Endodermal cell (in vitro differentiated cells): Measurements from ENCODE around the gene IGLON5. TPM values are rescaled to one million over a fixed set of nuclear protein-coding genes. Genes with fewer than 3 reads are reported as not detected.

ENCODE experiments used
- DNase-seq: peaks from one replicate; pipeline ENCODE4 v3.0.0-alpha.2; 2017
- H3K27ac ChIP-seq: 2 replicates; pipeline ENCODE4 v1.5.1; 2013; ENCODE audit warnings: mild to moderate bottlenecking, low read depth, low read length, moderate library complexity
- H3K27me3 ChIP-seq: 2 replicates; pipeline ENCODE4 v1.6.1; 2013; ENCODE audit warnings: mild to moderate bottlenecking, low read length, moderate library complexity; ENCODE audit not compliant: insufficient read depth, control insufficient read depth, poor library complexity, severe bottlenecking
- H3K36me3 ChIP-seq: 2 replicates; pipeline ENCODE4 v1.7.0; 2013; ENCODE audit warnings: mild to moderate bottlenecking, low read length, moderate library complexity; ENCODE audit not compliant: control insufficient read depth, insufficient read depth
- H3K4me1 ChIP-seq: one replicate; pipeline ENCODE4 v1.7.0; 2013; ENCODE audit warnings: low read length; ENCODE audit not compliant: control insufficient read depth, insufficient read depth
- H3K4me3 ChIP-seq: 2 replicates; pipeline ENCODE4 v1.5.1; 2013; ENCODE audit warnings: mild to moderate bottlenecking, low read length, moderate library complexity
- H3K9ac ChIP-seq: 2 replicates; pipeline ENCODE4 v1.6.1; 2013; ENCODE audit warnings: mild to moderate bottlenecking, low read length, moderate library complexity; ENCODE audit not compliant: poor library complexity, severe bottlenecking; ENCODE audit errors: extremely low read depth
- H3K9me3 ChIP-seq: 2 replicates; pipeline ENCODE4 v1.6.1; 2013; ENCODE audit warnings: mild to moderate bottlenecking, low read length, moderate library complexity; ENCODE audit not compliant: control insufficient read depth
- H3K27ac Mint-ChIP-seq: 2 replicates; pipeline ENCODE4 v1.8.0; 2020; ENCODE audit warnings: mixed read lengths
- H3K27me3 Mint-ChIP-seq: 2 replicates; pipeline ENCODE4 v1.8.0; 2021; ENCODE audit warnings: mild to moderate bottlenecking, mixed read lengths; ENCODE audit not compliant: insufficient read depth
- H3K36me3 Mint-ChIP-seq: 2 replicates; pipeline ENCODE4 v1.8.0; 2020; ENCODE audit warnings: low read depth, mixed read lengths
- H3K4me1 Mint-ChIP-seq: 2 replicates; pipeline ENCODE4 v1.8.0; 2020; ENCODE audit warnings: mixed read lengths
- H3K4me3 Mint-ChIP-seq: 2 replicates; pipeline ENCODE4 v1.8.0; 2020; ENCODE audit warnings: mild to moderate bottlenecking, moderate library complexity, mixed read lengths
- H3K9me3 Mint-ChIP-seq: 2 replicates; pipeline ENCODE4 v1.8.0; 2020; ENCODE audit warnings: mild to moderate bottlenecking, mixed read lengths
- WGBS, 2 experiments: methylation state at CpG; one replicate each; pipeline versions ENCODE4 v1.1.5 to v1.1.7; 2013; ENCODE audit warnings: missing lambda C conversion rate in 2 of 2, mixed read lengths in 1 of 2; ENCODE audit not compliant: insufficient coverage in 1 of 2, insufficient read length in 1 of 2; 5-methylcytosine and 5-hydroxymethylcytosine counted together
- total RNA-seq, 2 donors: library from RNA; stranded (reverse); fragmentation: NEBNext Ultra II Directional in 1 of 2; extraction: Animal tissue kit (Norgen Biotek cat#: 25700) in 1 of 2; gene quantifications; 2 replicates in 1 of 2; 3 replicates in 1 of 2; pipeline ENCODE4 v1.2.1, GENCODE V29; 2021
- TF ChIP-seq, protein P1 (sequence below): fragments of 200-600 bp; sonication (generic); conservative IDR thresholded peaks from 2 replicates; pipeline ENCODE4 v1.5.0; 2021; ENCODE audit warnings: antibody characterized with exemption, mild to moderate bottlenecking

Gene IGLON5
- total RNA-seq, 2 donors from 2014 or later: 42.7 to 49.4 TPM

DNA sequence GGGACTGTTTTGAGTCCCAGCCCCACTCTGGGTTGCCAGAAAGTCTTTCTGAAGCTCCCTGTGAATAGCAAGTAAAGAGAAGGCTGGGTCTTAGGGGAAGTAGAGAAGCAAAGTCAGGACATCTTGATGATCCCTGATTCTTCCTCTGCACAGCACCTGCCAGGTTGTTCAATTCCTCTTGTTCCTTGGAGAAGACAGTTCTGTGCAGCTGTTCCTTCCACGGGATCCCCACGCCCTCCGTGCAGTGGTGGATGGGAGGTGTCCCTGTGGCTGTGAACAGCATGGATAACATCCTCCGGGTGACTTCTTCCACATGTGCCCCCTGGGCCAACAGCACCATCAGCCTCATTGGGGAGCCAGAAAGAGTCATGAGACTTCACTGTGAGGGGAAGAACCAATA, 29.1 kb upstream of the IGLON5 start:
- H3K36me3 ChIP-seq: no peaks in the 10 kb centered on the region
- H3K4me1 ChIP-seq: no peaks in the 10 kb centered on the region
- H3K27ac ChIP-seq: no peak overlapping the region
- no peaks in the 10 kb centered on the region for H3K9me3 ChIP-seq
- H3K9ac ChIP-seq: no peak overlapping the region
- Mint-ChIP-seq H3K27ac (no peak overlapping the region), H3K36me3 (no peaks in the 10 kb centered on the region), H3K9me3 (peaks cover 16% of the 10 kb centered on the region), H3K4me3 (no peak overlapping the region), H3K27me3 (peaks cover 42% of the 10 kb centered on the region), H3K4me1 (no peaks in the 10 kb centered on the region)
- TF ChIP-seq, protein P1, sequence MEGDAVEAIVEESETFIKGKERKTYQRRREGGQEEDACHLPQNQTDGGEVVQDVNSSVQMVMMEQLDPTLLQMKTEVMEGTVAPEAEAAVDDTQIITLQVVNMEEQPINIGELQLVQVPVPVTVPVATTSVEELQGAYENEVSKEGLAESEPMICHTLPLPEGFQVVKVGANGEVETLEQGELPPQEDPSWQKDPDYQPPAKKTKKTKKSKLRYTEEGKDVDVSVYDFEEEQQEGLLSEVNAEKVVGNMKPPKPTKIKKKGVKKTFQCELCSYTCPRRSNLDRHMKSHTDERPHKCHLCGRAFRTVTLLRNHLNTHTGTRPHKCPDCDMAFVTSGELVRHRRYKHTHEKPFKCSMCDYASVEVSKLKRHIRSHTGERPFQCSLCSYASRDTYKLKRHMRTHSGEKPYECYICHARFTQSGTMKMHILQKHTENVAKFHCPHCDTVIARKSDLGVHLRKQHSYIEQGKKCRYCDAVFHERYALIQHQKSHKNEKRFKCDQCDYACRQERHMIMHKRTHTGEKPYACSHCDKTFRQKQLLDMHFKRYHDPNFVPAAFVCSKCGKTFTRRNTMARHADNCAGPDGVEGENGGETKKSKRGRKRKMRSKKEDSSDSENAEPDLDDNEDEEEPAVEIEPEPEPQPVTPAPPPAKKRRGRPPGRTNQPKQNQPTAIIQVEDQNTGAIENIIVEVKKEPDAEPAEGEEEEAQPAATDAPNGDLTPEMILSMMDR: no peak
- no peak overlapping the region for H3K4me3 ChIP-seq
- WGBS, 2 experiments: 95% methylated on average over 3 to 4 of the region's 4 CpGs
- peak; percentile 12 for DNase-seq
- no peaks in the 10 kb centered on the region for H3K27me3 ChIP-seq

DNA sequence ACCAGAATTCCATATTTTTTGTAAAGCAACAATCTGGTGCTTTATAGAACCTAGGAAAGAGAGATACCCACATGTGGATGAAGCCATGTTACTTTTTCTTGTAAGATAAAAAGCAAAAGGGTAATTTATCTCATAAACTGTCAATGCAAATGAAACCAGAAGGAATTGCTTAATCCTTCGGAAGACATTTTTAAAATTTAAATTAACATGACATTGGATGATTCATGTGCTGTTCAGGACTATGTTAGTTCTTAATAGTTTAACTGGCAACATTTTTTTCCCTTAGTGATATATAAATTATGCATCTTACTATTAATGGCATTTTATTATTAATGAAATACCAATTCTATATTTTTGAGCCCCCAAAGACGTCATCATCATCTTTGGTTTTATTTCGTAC, 25.8 kb upstream of the IGLON5 start:
- Histone ChIP-seq H3K9me3 (no peaks in the 10 kb centered on the region), H3K4me3 (no peak overlapping the region), H3K36me3 (no peaks in the 10 kb centered on the region), H3K4me1 (no peaks in the 10 kb centered on the region), H3K27me3 (no peaks in the 10 kb centered on the region), H3K9ac (no peak overlapping the region), H3K27ac (no peak overlapping the region)
- 91 to 100% methylated on average over 3 of the region's 3 CpGs for WGBS, 2 experiments
- Mint-ChIP-seq H3K27me3 (peaks cover 19% of the 10 kb centered on the region), H3K4me1 (no peaks in the 10 kb centered on the region), H3K36me3 (no peaks in the 10 kb centered on the region), H3K4me3 (no peak overlapping the region), H3K9me3 (peaks cover 8% of the 10 kb centered on the region), H3K27ac (no peak overlapping the region)
- TF ChIP-seq, protein P1: no peak
- DNase-seq: no peak

DNA sequence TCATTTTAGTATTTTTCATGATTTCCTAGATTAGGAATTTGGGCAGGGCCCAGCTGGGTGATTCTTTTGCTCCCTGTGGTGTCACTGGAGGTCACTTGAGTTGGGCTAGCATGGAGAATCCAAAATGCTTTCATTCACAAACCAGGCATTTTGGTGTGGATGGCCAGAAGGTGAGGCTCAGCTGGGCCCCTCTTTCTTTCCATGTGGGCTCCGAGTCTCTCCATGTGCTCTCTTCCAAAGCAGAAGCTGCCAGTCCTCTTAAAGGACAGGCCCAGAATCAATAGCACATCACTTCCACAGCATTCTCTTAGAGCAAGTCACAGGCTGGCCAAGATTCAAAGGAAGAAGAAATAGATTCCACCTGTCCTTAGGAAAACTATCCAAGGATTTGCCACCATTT, 21.8 kb upstream of the IGLON5 start:
- no peaks in the 10 kb centered on the region for H3K9me3 ChIP-seq
- H3K9ac ChIP-seq: no peak overlapping the region
- H3K9me3 Mint-ChIP-seq: peaks cover 4% of the 10 kb centered on the region
- no peak overlapping the region for H3K4me3 ChIP-seq
- no peaks in the 10 kb centered on the region for H3K36me3 Mint-ChIP-seq
- no peak overlapping the region for H3K4me3 Mint-ChIP-seq
- TF ChIP-seq, protein P1: no peak
- DNase-seq: no peak
- 88% methylated on average over 1 of the region's 1 CpG; no CpG with 5 or more reads in 1 of the 2 experiments for WGBS, 2 experiments
- H3K27me3 Mint-ChIP-seq: no peaks in the 10 kb centered on the region
- H3K27me3 ChIP-seq: no peaks in the 10 kb centered on the region
- no peak overlapping the region for H3K27ac ChIP-seq
- H3K36me3 ChIP-seq: no peaks in the 10 kb centered on the region
- no peak overlapping the region for H3K27ac Mint-ChIP-seq
- H3K4me1 ChIP-seq: peaks cover 11% of the 10 kb centered on the region
- H3K4me1 Mint-ChIP-seq: peaks cover 27% of the 10 kb centered on the region
